Neural cell (in vitro differentiated cells): ENCODE measurements around the gene PRRG4. TPM values are rescaled to one million over a fixed set of nuclear protein-coding genes. Genes with fewer than 3 reads are reported as not detected.

ENCODE experiments used
- H2AFZ ChIP-seq: fragments of 200-600, 300-800 bp; sonication (generic), shearing (Covaris generic); 2 replicates; pipeline ENCODE4 v1.6.0; 2014; ENCODE audit warnings: low read depth, mild to moderate bottlenecking, antibody characterized with exemption, low read length, moderate library complexity
- H3F3A ChIP-seq: fragments of 200-600 bp; shearing (Covaris generic); 2 replicates; pipeline ENCODE4 v1.6.1; 2016; ENCODE audit warnings: mild to moderate bottlenecking, moderate library complexity, mixed read lengths, antibody characterized with exemption, low read length; ENCODE audit not compliant: insufficient read depth, poor library complexity, severe bottlenecking
- H3K27ac ChIP-seq: fragments of 200-600, 300-800 bp; sonication (generic), shearing (Covaris generic); 2 replicates; pipeline ENCODE4 v1.5.1; 2014; ENCODE audit warnings: mild to moderate bottlenecking, low read length, moderate library complexity
- H3K27me3 ChIP-seq: fragments of 300-800, 200-600 bp; sonication (generic), shearing (Covaris generic); 2 replicates; pipeline ENCODE4 v1.6.0; 2014; ENCODE audit warnings: mild to moderate bottlenecking, low read depth, low read length, moderate library complexity; ENCODE audit not compliant: insufficient read depth
- H3K36me3 ChIP-seq: fragments of 300-800, 200-600 bp; sonication (generic), shearing (Covaris generic); 2 replicates; pipeline ENCODE4 v1.5.1; 2014; ENCODE audit warnings: mild to moderate bottlenecking, antibody characterized with exemption, low read length, moderate library complexity; ENCODE audit not compliant: insufficient read depth
- H3K4me2 ChIP-seq: fragments of 300-800, 200-600 bp; sonication (generic), shearing (Covaris generic); 2 replicates; pipeline ENCODE4 v1.6.0; 2014; ENCODE audit warnings: mild to moderate bottlenecking, low read length
- H3K4me3 ChIP-seq: fragments of 300-800, 200-600 bp; sonication (generic), shearing (Covaris generic); 2 replicates; pipeline ENCODE4 v1.5.1; 2014; ENCODE audit warnings: mild to moderate bottlenecking, low read length, moderate library complexity
- H3K79me2 ChIP-seq: fragments of 200-600 bp; shearing (Covaris generic); replicated peaks from 2 replicates; pipeline ENCODE4 v1.6.0; 2014; ENCODE audit warnings: mild to moderate bottlenecking, low read length, moderate library complexity; ENCODE audit not compliant: insufficient read depth
- H3K9ac ChIP-seq: fragments of 300-800, 200-600 bp; sonication (generic), shearing (Covaris generic); 2 replicates; pipeline ENCODE4 v1.6.1; 2016; ENCODE audit warnings: mild to moderate bottlenecking, low read length, mixed read lengths
- H3K9me2 ChIP-seq: fragments of 200-600 bp; shearing (Covaris generic); 2 replicates; pipeline ENCODE4 v1.6.1; 2016; ENCODE audit warnings: mild to moderate bottlenecking, low read length, mixed read lengths; ENCODE audit not compliant: insufficient read depth
- H3K9me3 ChIP-seq: fragments of 200-600, 300-800 bp; sonication (generic), shearing (Covaris generic); 2 replicates; pipeline ENCODE4 v1.6.1; 2016; ENCODE audit warnings: mild to moderate bottlenecking, mixed run types, low read length, moderate library complexity, mixed read lengths
- H4K20me1 ChIP-seq: fragments of 200-600 bp; shearing (Covaris generic); 2 replicates; pipeline ENCODE4 v1.6.1; 2016; ENCODE audit warnings: mild to moderate bottlenecking, mixed run types; ENCODE audit not compliant: insufficient read depth
- EP300 ChIP-seq: fragments of 450-650 bp; conservative IDR thresholded peaks from 2 replicates; pipeline ENCODE4 v1.6.1; 2014; ENCODE audit warnings: antibody characterized with exemption, mild to moderate bottlenecking, moderate library complexity; ENCODE audit not compliant: poor library complexity, severe bottlenecking
- EZH2 ChIP-seq: fragments of 200-600, 300-800 bp; shearing (Covaris generic), sonication (generic); IDR thresholded peaks from 2 replicates; pipeline ENCODE4 v1.6.1; 2014; ENCODE audit warnings: antibody characterized with exemption, low read length, borderline replicate concordance, mild to moderate bottlenecking; ENCODE audit not compliant: insufficient read depth, poor library complexity, severe bottlenecking
- MXI1 ChIP-seq: fragments of 450-650 bp; conservative IDR thresholded peaks from 2 replicates; pipeline ENCODE4 v1.6.1; 2014; ENCODE audit warnings: antibody characterized with exemption, mild to moderate bottlenecking; ENCODE audit not compliant: poor library complexity, severe bottlenecking
- POLR2AphosphoS5 ChIP-seq: IDR thresholded peaks from 2 replicates; pipeline ENCODE4 v1.6.1; 2012
- RAD21 ChIP-seq: fragments of 450-650 bp; conservative IDR thresholded peaks from 2 replicates; pipeline ENCODE4 v1.6.1; 2014; ENCODE audit warnings: antibody characterized with exemption, mild to moderate bottlenecking, moderate library complexity
- SMC3 ChIP-seq: fragments of 450-650 bp; conservative IDR thresholded peaks from 2 replicates; pipeline ENCODE4 v1.6.1; 2014; ENCODE audit warnings: antibody characterized with exemption, mild to moderate bottlenecking, moderate library complexity; ENCODE audit not compliant: poor library complexity
- TAF1 ChIP-seq: IDR thresholded peaks from 2 replicates; pipeline ENCODE4 v1.6.1; 2012; ENCODE audit warnings: low read depth
- polyA plus RNA-seq: library from polyadenylated mRNA; depleted of rRNA; stranded (reverse); fragments of >200 nt; gene quantifications from 2 replicates; pipeline ENCODE4 v1.2.3, GENCODE V29; 2014
- TF ChIP-seq, protein P1 (sequence below): IDR thresholded peaks from 2 replicates; pipeline ENCODE4 v1.6.1; 2012; ENCODE audit warnings: borderline replicate concordance
- TF ChIP-seq, protein P2 (sequence below): fragments of 450-650 bp; IDR thresholded peaks from 2 replicates; pipeline ENCODE4 v1.5.1; 2014; ENCODE audit warnings: antibody characterized with exemption, mild to moderate bottlenecking, moderate library complexity; ENCODE audit not compliant: poor library complexity, severe bottlenecking

PRRG4 gene
- polyA plus RNA-seq, 1 donor from 2014 or later: not detected

- Histone ChIP-seq H3K9ac (peak overlapping the region; percentile 98), H4K20me1 (no peaks in the 10 kb centered on the region), H3K9me2 (no peaks in the 10 kb centered on the region), H3K36me3 (peaks cover 6% of the 10 kb centered on the region), H3K4me3 (peak overlapping the region; percentile 94), H2AFZ (no peak overlapping the region), H3K27ac (peak overlapping the region; percentile 96), H3K79me2 (peaks cover 57% of the 10 kb centered on the region), H3F3A (peaks cover 13% of the 10 kb centered on the region), H3K27me3 (no peaks in the 10 kb centered on the region), H3K4me2 (peak overlapping the region; percentile 92), H3K9me3 (no peaks in the 10 kb centered on the region)
- no peak for TF ChIP-seq SMC3
- TF ChIP-seq, protein P1, sequence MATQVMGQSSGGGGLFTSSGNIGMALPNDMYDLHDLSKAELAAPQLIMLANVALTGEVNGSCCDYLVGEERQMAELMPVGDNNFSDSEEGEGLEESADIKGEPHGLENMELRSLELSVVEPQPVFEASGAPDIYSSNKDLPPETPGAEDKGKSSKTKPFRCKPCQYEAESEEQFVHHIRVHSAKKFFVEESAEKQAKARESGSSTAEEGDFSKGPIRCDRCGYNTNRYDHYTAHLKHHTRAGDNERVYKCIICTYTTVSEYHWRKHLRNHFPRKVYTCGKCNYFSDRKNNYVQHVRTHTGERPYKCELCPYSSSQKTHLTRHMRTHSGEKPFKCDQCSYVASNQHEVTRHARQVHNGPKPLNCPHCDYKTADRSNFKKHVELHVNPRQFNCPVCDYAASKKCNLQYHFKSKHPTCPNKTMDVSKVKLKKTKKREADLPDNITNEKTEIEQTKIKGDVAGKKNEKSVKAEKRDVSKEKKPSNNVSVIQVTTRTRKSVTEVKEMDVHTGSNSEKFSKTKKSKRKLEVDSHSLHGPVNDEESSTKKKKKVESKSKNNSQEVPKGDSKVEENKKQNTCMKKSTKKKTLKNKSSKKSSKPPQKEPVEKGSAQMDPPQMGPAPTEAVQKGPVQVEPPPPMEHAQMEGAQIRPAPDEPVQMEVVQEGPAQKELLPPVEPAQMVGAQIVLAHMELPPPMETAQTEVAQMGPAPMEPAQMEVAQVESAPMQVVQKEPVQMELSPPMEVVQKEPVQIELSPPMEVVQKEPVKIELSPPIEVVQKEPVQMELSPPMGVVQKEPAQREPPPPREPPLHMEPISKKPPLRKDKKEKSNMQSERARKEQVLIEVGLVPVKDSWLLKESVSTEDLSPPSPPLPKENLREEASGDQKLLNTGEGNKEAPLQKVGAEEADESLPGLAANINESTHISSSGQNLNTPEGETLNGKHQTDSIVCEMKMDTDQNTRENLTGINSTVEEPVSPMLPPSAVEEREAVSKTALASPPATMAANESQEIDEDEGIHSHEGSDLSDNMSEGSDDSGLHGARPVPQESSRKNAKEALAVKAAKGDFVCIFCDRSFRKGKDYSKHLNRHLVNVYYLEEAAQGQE: no peak
- no peak for TF ChIP-seq POLR2AphosphoS5
- TF ChIP-seq EZH2: no peak
- no peak for TF ChIP-seq RAD21
- TF ChIP-seq EP300: no peak
These were observed 65.2 kb downstream of the PRRG4 start for GRCh38 chr11:32894921-32895320.

- H3K9me3 ChIP-seq: no peaks in the 10 kb centered on the region
- no peaks in the 10 kb centered on the region for H3K27me3 ChIP-seq
- H3K9me2 ChIP-seq: no peaks in the 10 kb centered on the region
- peak overlapping the region; percentile 98 for H3K9ac ChIP-seq
- peak overlapping the region; percentile 96 for H3K27ac ChIP-seq
- peaks cover 60% of the 10 kb centered on the region for H3K79me2 ChIP-seq
- H3K4me3 ChIP-seq: peak overlapping the region; percentile 94
- H4K20me1 ChIP-seq: no peaks in the 10 kb centered on the region
- H2AFZ ChIP-seq: no peak overlapping the region
- H3K4me2 ChIP-seq: peak overlapping the region; percentile 92
- peaks cover 6% of the 10 kb centered on the region for H3K36me3 ChIP-seq
- TF ChIP-seq TAF1 (no peak), SMC3 (no peak), RAD21 (peak; percentile 13), EZH2 (no peak), MXI1 (no peak), POLR2AphosphoS5 (peak; percentile 90), EP300 (peak; percentile 97)
- TF ChIP-seq, protein P2, sequence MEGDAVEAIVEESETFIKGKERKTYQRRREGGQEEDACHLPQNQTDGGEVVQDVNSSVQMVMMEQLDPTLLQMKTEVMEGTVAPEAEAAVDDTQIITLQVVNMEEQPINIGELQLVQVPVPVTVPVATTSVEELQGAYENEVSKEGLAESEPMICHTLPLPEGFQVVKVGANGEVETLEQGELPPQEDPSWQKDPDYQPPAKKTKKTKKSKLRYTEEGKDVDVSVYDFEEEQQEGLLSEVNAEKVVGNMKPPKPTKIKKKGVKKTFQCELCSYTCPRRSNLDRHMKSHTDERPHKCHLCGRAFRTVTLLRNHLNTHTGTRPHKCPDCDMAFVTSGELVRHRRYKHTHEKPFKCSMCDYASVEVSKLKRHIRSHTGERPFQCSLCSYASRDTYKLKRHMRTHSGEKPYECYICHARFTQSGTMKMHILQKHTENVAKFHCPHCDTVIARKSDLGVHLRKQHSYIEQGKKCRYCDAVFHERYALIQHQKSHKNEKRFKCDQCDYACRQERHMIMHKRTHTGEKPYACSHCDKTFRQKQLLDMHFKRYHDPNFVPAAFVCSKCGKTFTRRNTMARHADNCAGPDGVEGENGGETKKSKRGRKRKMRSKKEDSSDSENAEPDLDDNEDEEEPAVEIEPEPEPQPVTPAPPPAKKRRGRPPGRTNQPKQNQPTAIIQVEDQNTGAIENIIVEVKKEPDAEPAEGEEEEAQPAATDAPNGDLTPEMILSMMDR: no peak
- TF ChIP-seq, protein P1: no peak
- peaks cover 13% of the 10 kb centered on the region for H3F3A ChIP-seq
These were observed 65.7 kb downstream of the PRRG4 start for GRCh38 chr11:32895471-32895870.
